Measurements from ENCODE around the gene CASS4. TPM values are rescaled to one million over a fixed set of nuclear protein-coding genes. Genes with fewer than 3 reads are reported as not detected.

The CASS4 gene
- total and polyA plus RNA-seq, 9 donors, result 1.0 to 6.9 (median 2.5) TPM

DNA sequence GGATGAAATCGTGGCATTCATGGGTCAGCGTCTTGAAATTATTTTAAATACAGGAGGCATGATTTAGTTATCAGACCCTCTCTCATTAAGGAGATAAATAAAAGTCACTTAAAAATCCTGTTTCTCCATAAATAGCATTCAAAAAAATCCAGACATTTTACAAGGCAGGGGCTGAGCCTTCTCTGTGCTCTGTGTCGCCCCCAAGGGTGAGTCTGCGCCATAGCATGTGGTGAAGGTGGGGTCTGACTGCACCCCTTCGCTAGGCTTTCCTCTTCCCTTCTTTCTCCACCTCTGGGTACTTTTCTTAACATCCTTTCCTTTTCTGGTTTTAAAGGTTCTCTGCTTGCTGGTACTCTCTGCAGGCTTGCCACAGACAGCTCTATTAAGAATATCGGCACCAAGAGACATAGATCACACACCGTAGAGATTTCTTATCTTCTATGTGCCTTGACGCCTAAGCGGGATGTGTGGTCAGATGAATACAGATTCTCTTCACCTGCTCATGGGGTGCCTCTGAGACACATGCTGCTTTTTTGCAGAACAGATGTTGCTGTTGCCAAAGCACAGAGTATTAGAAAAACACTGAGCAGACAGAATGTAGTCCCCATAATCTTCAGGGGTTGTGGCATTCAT, 92.4 kb downstream of the CASS4 start:
- Histone ChIP-seq H3K4me3 (no peak overlapping the region), H3K9me3 (no peaks in the 10 kb centered on the region), H3K36me3 (no peaks in the 10 kb centered on the region), H3K27me3 (no peaks in the 10 kb centered on the region), H3K4me1 (ENCODE audit: insufficient read depth) (peaks cover 1% of the 10 kb centered on the region), H3K27ac (no peak overlapping the region)
- 86 to 91% (median 91%) methylated on average over 9 of the region's 9 CpGs for WGBS, 3 donors
- TF ChIP-seq, protein P1, sequence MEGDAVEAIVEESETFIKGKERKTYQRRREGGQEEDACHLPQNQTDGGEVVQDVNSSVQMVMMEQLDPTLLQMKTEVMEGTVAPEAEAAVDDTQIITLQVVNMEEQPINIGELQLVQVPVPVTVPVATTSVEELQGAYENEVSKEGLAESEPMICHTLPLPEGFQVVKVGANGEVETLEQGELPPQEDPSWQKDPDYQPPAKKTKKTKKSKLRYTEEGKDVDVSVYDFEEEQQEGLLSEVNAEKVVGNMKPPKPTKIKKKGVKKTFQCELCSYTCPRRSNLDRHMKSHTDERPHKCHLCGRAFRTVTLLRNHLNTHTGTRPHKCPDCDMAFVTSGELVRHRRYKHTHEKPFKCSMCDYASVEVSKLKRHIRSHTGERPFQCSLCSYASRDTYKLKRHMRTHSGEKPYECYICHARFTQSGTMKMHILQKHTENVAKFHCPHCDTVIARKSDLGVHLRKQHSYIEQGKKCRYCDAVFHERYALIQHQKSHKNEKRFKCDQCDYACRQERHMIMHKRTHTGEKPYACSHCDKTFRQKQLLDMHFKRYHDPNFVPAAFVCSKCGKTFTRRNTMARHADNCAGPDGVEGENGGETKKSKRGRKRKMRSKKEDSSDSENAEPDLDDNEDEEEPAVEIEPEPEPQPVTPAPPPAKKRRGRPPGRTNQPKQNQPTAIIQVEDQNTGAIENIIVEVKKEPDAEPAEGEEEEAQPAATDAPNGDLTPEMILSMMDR (IDR thresholded peaks at IDR 0.05), result no peak
- TF ChIP-seq POLR2A (IDR thresholded peaks at IDR 0.05), result no peak
- TF ChIP-seq EP300 (IDR thresholded peaks at IDR 0.05), result no peak
- DNase-seq, result no peak
- intact Hi-C loops (cut with DNase I), result no loop called here

DNA sequence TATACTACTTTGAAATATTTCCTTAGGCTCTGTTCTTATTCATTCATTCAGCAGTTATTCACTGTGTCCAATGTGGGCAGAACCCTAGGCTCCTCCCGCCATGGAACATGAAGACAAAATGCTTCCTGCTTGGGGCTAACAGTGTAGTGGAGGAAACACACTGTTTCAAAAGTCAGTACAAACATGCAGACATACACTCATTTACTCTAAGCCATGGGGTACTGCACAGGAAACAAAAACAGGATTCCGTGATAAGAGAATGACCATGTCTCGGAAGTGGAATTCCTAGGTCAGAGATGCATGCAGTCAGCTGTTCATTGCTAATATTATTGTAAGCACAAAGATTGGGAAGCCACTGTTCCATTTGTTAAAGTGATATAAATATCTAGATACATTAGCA, 94.0 kb downstream of the CASS4 start:
- H3K9me3 ChIP-seq, result no peaks in the 10 kb centered on the region
- peaks cover 1% of the 10 kb centered on the region for H3K4me1 ChIP-seq (ENCODE audit: insufficient read depth)
- no peak for DNase-seq
- H3K36me3 ChIP-seq, result no peaks in the 10 kb centered on the region
- no peak overlapping the region for H3K4me3 ChIP-seq
- intact Hi-C loops (cut with DNase I), result no loop called here
- H3K27me3 ChIP-seq, result no peaks in the 10 kb centered on the region
- TF ChIP-seq POLR2A (IDR thresholded peaks at IDR 0.05) (no peak), EP300 (IDR thresholded peaks at IDR 0.05) (no peak)
- TF ChIP-seq, protein P1 (IDR thresholded peaks at IDR 0.05), result no peak
- WGBS, 3 donors, result 49 to 60% (median 59%) methylated on average over 3 of the region's 3 CpGs
- H3K27ac ChIP-seq, result no peak overlapping the region

Small RNA genes lying within 50 kb of the gene (small RNA-seq; reads per million reads assigned to genes)
- gene RPL39P, result not detected

Other genes with a start within 250 kb of the CASS4 start
- not detected for gene MC3R, start 163.5 kb upstream of the CASS4 start, total RNA-seq
- not detected for gene MC3R, start 163.5 kb upstream of the CASS4 start, polyA plus RNA-seq
- 100 to 1,000 TPM in 5 of 7 donors, 10 to 100 TPM in 2; 61.5 to 135 (median 120) TPM for gene FAM210B, start 53.3 kb upstream of the CASS4 start, total RNA-seq
- gene FAM210B, start 53.3 kb upstream of the CASS4 start, polyA plus RNA-seq, result 100 to 1,000 TPM in 1 of 2 donors, 10 to 100 TPM in 1; 94.4 to 148 TPM
- 1 to 10 TPM; 2.2 to 10.0 (median 3.5) TPM for gene AURKA, start 20.0 kb upstream of the CASS4 start, total RNA-seq
- 1 to 10 TPM; 2.5 to 3.2 TPM for gene AURKA, start 20.0 kb upstream of the CASS4 start, polyA plus RNA-seq
- 10 to 100 TPM; 23.8 to 41.5 (median 31.8) TPM for gene CSTF1, start 19.6 kb upstream of the CASS4 start, total RNA-seq
- gene CSTF1, start 19.6 kb upstream of the CASS4 start, polyA plus RNA-seq, result 10 to 100 TPM; 15.5 to 40.7 TPM
- gene RTF2, start 56.4 kb downstream of the CASS4 start, total RNA-seq, result 10 to 100 TPM; 32.3 to 91.0 (median 85.2) TPM
- 100 to 1,000 TPM in 1 of 2 donors, 10 to 100 TPM in 1; 90.7 to 128 TPM for gene RTF2, start 56.4 kb downstream of the CASS4 start, polyA plus RNA-seq
- under 1 TPM in 1 of 7 donors, not detected in 6; 0.27 TPM for gene FAM209A, start 112.5 kb downstream of the CASS4 start, total RNA-seq
- under 1 TPM in 1 of 2 donors, not detected in 1; 0.18 TPM for gene FAM209A, start 112.5 kb downstream of the CASS4 start, polyA plus RNA-seq
- under 1 TPM in 2 of 7 donors, not detected in 5; 0.31 to 0.37 TPM for gene FAM209B, start 121.0 kb downstream of the CASS4 start, total RNA-seq
- gene FAM209B, start 121.0 kb downstream of the CASS4 start, polyA plus RNA-seq, result under 1 TPM in 1 of 2 donors, not detected in 1; 0.22 TPM
- 1 to 10 TPM in 4 of 7 donors, under 1 TPM in 3; 0.23 to 7.7 (median 1.1) TPM for gene TFAP2C, start 217.0 kb downstream of the CASS4 start, total RNA-seq
- gene TFAP2C, start 217.0 kb downstream of the CASS4 start, polyA plus RNA-seq, result under 1 TPM; 0.18 TPM

Data from ovary (tissue), 9 donors.